HCT116 (cell line): ENCODE data around the gene AKAP11. TPM values are rescaled to one million over a fixed set of nuclear protein-coding genes. Genes with fewer than 3 reads are reported as not detected.

Source experiments
- ATAC-seq: fragments of 200-7000 bp; cut with Tn5 transposase; 2 replicates; pipeline ENCODE4 v1.9.1; 2020; ENCODE audit warnings: mild to moderate bottlenecking, moderate library complexity
- BruUV-seq: library from RNA; stranded (reverse); fragments of 400-500 nt; replicated peaks from 2 replicates; lab custom pipeline; 2021; lab: Mats Ljungman, UMichigan
- CTCF ChIA-PET: fragments of 300-600 bp; sonication (Branson Sonifier 250); formaldehyde crosslinking; loops from one replicate; lab custom pipeline; 2021; ENCODE audit warnings: antibody characterized with exemption; lab: Charles Lee
- POLR2A ChIA-PET: fragments of 300-600, 350-600 bp; sonication (Branson Sonifier 250); formaldehyde crosslinking; loops from one replicate; lab custom pipeline; 2021; ENCODE audit warnings: antibody characterized with exemption; lab: Charles Lee
- RAD21 ChIA-PET, 2 experiments: fragments of 300-600 bp; sonication (Branson Sonifier 250); formaldehyde crosslinking; loops; one replicate each; lab custom pipeline; 2023; ENCODE audit warnings: low total read pairs in 2 of 2; ENCODE audit not compliant: uncharacterized antibody in 2 of 2, unreplicated experiment in 2 of 2, low non-redundant PET in 1 of 2; lab: Charles Lee
- DNase-seq: peaks from one replicate; pipeline ENCODE4 v3.0.0-alpha.2; 2010; ENCODE audit warnings: low read depth, low spot score
- H2AFZ ChIP-seq: fragments of 200-600 bp; shearing (Covaris generic), sonication (generic); 2 replicates; pipeline ENCODE4 v1.6.1; 2017; ENCODE audit warnings: low read depth, mixed run types, mixed read lengths, antibody characterized with exemption, low read length; ENCODE audit not compliant: poor library complexity, severe bottlenecking
- H3K27ac ChIP-seq: 2 replicates; pipeline ENCODE4 v1.5.1; 2012; ENCODE audit warnings: low read depth, low read length
- H3K27me3 ChIP-seq: fragments of 200-600 bp; sonication (generic); 2 replicates; pipeline ENCODE4 v1.6.1; 2016; ENCODE audit warnings: mixed run types, low read length, mixed read lengths; ENCODE audit not compliant: insufficient read depth
- H3K36me3 ChIP-seq, 2 experiments: fragments of 200-500 bp in 1 of 2; fragments of 200-600 bp in 1 of 2; sonication (Bioruptor generic) in 1 of 2; sonication (generic) in 1 of 2; 2 replicates each; pipeline versions ENCODE4 v1.5.1 to v1.6.1; 2014 to 2016; ENCODE audit warnings: low read length in 2 of 2, inconsistent platforms in 1 of 2, mixed read lengths in 1 of 2, mixed run types in 1 of 2; ENCODE audit not compliant: insufficient read depth in 2 of 2, control insufficient read depth in 1 of 2
- H3K4me1 ChIP-seq, 2 experiments: fragments of 200-600 bp in 1 of 2; sonication (generic) in 1 of 2; 2 replicates each; pipeline versions ENCODE4 v1.5.1 to v1.6.1; 2012 to 2017; ENCODE audit warnings: low read length in 2 of 2, inconsistent platforms in 1 of 2, mild to moderate bottlenecking in 1 of 2, mixed read lengths in 1 of 2, mixed run types in 1 of 2, moderate library complexity in 1 of 2; ENCODE audit not compliant: insufficient read depth in 2 of 2, control insufficient read depth in 1 of 2
- H3K4me2 ChIP-seq: fragments of 200-600 bp; sonication (generic); 2 replicates; pipeline ENCODE4 v1.6.1; 2017; ENCODE audit warnings: mixed run types, low read length, mixed read lengths
- H3K4me3 ChIP-seq, 2 experiments: fragments of 200-600 bp in 1 of 2; sonication (generic) in 1 of 2; replicated peaks in 1 of 2; 2 replicates each; pipeline ENCODE4 v1.5.1; 2011 to 2016; ENCODE audit warnings: low read length in 2 of 2, control low read depth in 1 of 2, low read depth in 1 of 2, mild to moderate bottlenecking in 1 of 2, mixed read lengths in 1 of 2, mixed run types in 1 of 2
- H3K79me2 ChIP-seq: fragments of 200-600 bp; sonication (generic); 2 replicates; pipeline ENCODE4 v1.6.1; 2017; ENCODE audit warnings: mild to moderate bottlenecking, mixed run types, low read length, moderate library complexity, mixed read lengths; ENCODE audit not compliant: insufficient read depth
- H3K9ac ChIP-seq: fragments of 200-600 bp; sonication (generic); 2 replicates; pipeline ENCODE4 v1.6.1; 2016; ENCODE audit warnings: low read length, mixed read lengths
- H3K9me2 ChIP-seq: fragments of 200-600 bp; sonication (generic), shearing (Covaris generic); 2 replicates; pipeline ENCODE4 v1.6.1; 2017; ENCODE audit warnings: mixed run types, mild to moderate bottlenecking, moderate library complexity; ENCODE audit not compliant: insufficient read depth
- H3K9me3 ChIP-seq, 2 experiments: fragments of 200-500 bp in 1 of 2; fragments of 200-600 bp in 1 of 2; sonication (Bioruptor generic) in 1 of 2; sonication (generic) in 1 of 2; 2 replicates each; pipeline ENCODE4 v1.6.1; 2014 to 2017; ENCODE audit warnings: low read length in 2 of 2, mixed read lengths in 2 of 2, inconsistent platforms in 1 of 2, low read depth in 1 of 2, mild to moderate bottlenecking in 1 of 2, mixed run types in 1 of 2, moderate library complexity in 1 of 2; ENCODE audit not compliant: control insufficient read depth in 1 of 2, insufficient read depth in 1 of 2
- H4K20me1 ChIP-seq: fragments of 200-600 bp; sonication (generic), shearing (Covaris generic); 2 replicates; pipeline ENCODE4 v1.6.1; 2017; ENCODE audit warnings: mixed run types, mild to moderate bottlenecking, moderate library complexity; ENCODE audit not compliant: insufficient read depth
- EZH2phosphoT487 ChIP-seq: fragments of 200-600 bp; IDR thresholded peaks from 2 replicates; pipeline ENCODE4 v1.6.1; 2018; ENCODE audit warnings: antibody characterized with exemption, borderline replicate concordance
- RAD21 ChIP-seq: IDR thresholded peaks from 2 replicates; pipeline ENCODE4 v1.6.1; 2012; ENCODE audit warnings: low read depth, mild to moderate bottlenecking
- SIN3A ChIP-seq: IDR thresholded peaks from 2 replicates; pipeline ENCODE4 v1.6.1; 2012; ENCODE audit warnings: low read depth
- SRF ChIP-seq: IDR thresholded peaks from 2 replicates; pipeline ENCODE4 v1.6.1; 2012; ENCODE audit warnings: low read depth
- ZFX ChIP-seq: fragments of 450-650 bp; IDR thresholded peaks from 2 replicates; pipeline ENCODE4 v1.6.1; 2017
- intact Hi-C: fragments of 100-400 bp; cut with micrococcal nuclease; formaldehyde crosslinking; loops from 2 replicates; pipeline ENCODE4 v1.10.0; 2022
- total RNA-seq: library from RNA; stranded (reverse); gene quantifications from one replicate; pipeline ENCODE4 v1.2.1, GENCODE V29; 2021; ENCODE audit not compliant: unreplicated experiment
- TF ChIP-seq, protein P1 (sequence below): IDR thresholded peaks from 2 replicates; pipeline ENCODE4 v1.6.1; 2012
- TF ChIP-seq, protein P2 (sequence below), 3 experiments: fragments of 200-600 bp in 1 of 3; sonication (generic) in 1 of 3; IDR thresholded peaks in 2 of 3; conservative IDR thresholded peaks in 1 of 3; 2 replicates each; pipeline ENCODE4 v1.5.1; 2012 to 2017; ENCODE audit warnings: low read depth in 2 of 3, low read length in 2 of 3, antibody characterized with exemption in 1 of 3, borderline replicate concordance in 1 of 3, control low read depth in 1 of 3, mild to moderate bottlenecking in 1 of 3, mixed read lengths in 1 of 3, mixed run types in 1 of 3, moderate library complexity in 1 of 3; ENCODE audit not compliant: insufficient read depth in 1 of 3

AKAP11 gene
- total RNA-seq, 1 experiment from 2014 or later = 21.7 TPM

DNA sequence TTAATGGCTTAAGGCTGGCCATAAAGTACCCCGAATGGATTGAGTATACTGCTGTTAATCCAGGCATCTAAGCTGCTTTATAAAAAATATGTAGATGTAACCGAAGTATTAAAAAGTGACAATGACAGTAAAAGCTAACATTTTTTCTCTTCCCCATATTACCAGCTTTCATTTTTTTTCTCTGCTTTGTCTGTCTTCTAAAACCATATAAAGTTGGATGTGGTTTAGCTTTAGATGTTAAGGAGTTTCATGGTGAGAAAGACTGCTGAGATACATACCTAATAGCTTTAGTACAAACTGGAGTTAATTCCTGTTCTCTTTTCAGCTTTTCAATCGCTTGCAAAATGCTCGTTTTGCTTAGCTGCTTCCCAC is 838 bp downstream of the AKAP11 start:
- Histone ChIP-seq H3K4me3 (peak overlapping the region; percentile 70 to 90), H3K9me3 (no peaks in the 10 kb centered on the region), H3K9ac (peak overlapping the region; percentile 78), H2AFZ (no peak overlapping the region), H3K36me3 (no peaks in the 10 kb centered on the region)
- intact Hi-C loops = no loop called here
- BruUV-seq = TSS peak; percentile 43
- no peak for ATAC-seq
- TF ChIP-seq, protein P1, sequence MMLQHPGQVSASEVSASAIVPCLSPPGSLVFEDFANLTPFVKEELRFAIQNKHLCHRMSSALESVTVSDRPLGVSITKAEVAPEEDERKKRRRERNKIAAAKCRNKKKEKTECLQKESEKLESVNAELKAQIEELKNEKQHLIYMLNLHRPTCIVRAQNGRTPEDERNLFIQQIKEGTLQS = no peak
- TF ChIP-seq EZH2phosphoT487 (no peak), RAD21 (no peak), SRF (no peak), SIN3A (no peak), ZFX (no peak)
- TF ChIP-seq, protein P2, sequence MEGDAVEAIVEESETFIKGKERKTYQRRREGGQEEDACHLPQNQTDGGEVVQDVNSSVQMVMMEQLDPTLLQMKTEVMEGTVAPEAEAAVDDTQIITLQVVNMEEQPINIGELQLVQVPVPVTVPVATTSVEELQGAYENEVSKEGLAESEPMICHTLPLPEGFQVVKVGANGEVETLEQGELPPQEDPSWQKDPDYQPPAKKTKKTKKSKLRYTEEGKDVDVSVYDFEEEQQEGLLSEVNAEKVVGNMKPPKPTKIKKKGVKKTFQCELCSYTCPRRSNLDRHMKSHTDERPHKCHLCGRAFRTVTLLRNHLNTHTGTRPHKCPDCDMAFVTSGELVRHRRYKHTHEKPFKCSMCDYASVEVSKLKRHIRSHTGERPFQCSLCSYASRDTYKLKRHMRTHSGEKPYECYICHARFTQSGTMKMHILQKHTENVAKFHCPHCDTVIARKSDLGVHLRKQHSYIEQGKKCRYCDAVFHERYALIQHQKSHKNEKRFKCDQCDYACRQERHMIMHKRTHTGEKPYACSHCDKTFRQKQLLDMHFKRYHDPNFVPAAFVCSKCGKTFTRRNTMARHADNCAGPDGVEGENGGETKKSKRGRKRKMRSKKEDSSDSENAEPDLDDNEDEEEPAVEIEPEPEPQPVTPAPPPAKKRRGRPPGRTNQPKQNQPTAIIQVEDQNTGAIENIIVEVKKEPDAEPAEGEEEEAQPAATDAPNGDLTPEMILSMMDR (IDR thresholded peaks at IDR 0.05 in 2 of 3, conservative IDR thresholded peaks at IDR 0.05 in 1 of 3; ENCODE audit: borderline replicate concordance in 1 of 3, insufficient read depth in 1 of 3, low read depth in 2 of 3, low read length in 2 of 3) = no peak
- TF ChIP-seq, all 23 proteins: peak for 0
- POLR2A ChIA-PET = no interaction called here
- Histone ChIP-seq H4K20me1 (no peaks in the 10 kb centered on the region), H3K4me2 (peak overlapping the region; percentile 91), H3K27me3 (no peaks in the 10 kb centered on the region), H3K9me2 (no peaks in the 10 kb centered on the region), H3K79me2 (peaks cover 27% of the 10 kb centered on the region), H3K4me1 (peaks cover 11 to 24% of the 10 kb centered on the region in 2 experiments), H3K27ac (peak overlapping the region; percentile 64; the same call in 1 of the 2 replicates)
- no peak for DNase-seq
- CTCF ChIA-PET = no interaction called here
- RAD21 ChIA-PET = no interaction called here
